Heart right ventricle (tissue), 16 donors: Measurements from ENCODE around the gene PDE11A. TPM values are rescaled to one million over a fixed set of nuclear protein-coding genes. Genes with fewer than 3 reads are reported as not detected.

Experiments used
- ATAC-seq, 8 donors: fragments of 200-7000 bp; cut with Tn5 transposase; one replicate each; pipeline ENCODE4 v1.9.1; 2020; ENCODE audit warnings: mild to moderate bottlenecking in 8 of 8, moderate library complexity in 8 of 8, moderate number of reproducible peaks in 1 of 8
- DNase-seq, 2 donors: peaks; one replicate each; pipeline ENCODE4 v3.0.0-alpha.2; 2020
- H3K27ac ChIP-seq, 10 donors: fragments of 200-600 bp; sonication (generic) in 2 of 10; one replicate each; pipeline versions ENCODE4 v1.5.0 to v1.8.0; 2020 to 2022; ENCODE audit warnings: mild to moderate bottlenecking in 3 of 10
- H3K27me3 ChIP-seq, 7 donors: fragments of 200-600 bp; one replicate each; pipeline ENCODE4 v1.8.0; 2021 to 2022; ENCODE audit warnings: mild to moderate bottlenecking in 2 of 7
- H3K36me3 ChIP-seq, 9 donors: fragments of 200-600 bp; sonication (generic) in 1 of 9; one replicate each; pipeline versions ENCODE4 v1.5.0 to v1.8.0; 2020 to 2022; ENCODE audit warnings: mild to moderate bottlenecking in 2 of 9
- H3K4me1 ChIP-seq, 9 donors: fragments of 200-600 bp; sonication (generic) in 1 of 9; one replicate each; pipeline versions ENCODE4 v1.5.0 to v1.8.0; 2020 to 2022; ENCODE audit warnings: mild to moderate bottlenecking in 4 of 9
- H3K4me3 ChIP-seq, 10 donors: fragments of 200-600 bp; sonication (generic) in 2 of 10; one replicate each; pipeline versions ENCODE4 v1.5.0 to v1.8.0; 2020 to 2022; ENCODE audit warnings: mild to moderate bottlenecking in 7 of 10, moderate library complexity in 2 of 10
- H3K9me3 ChIP-seq, 11 donors: fragments of 200-600 bp in 10 of 11; sonication (generic) in 2 of 11; one replicate each; pipeline versions ENCODE4 v1.5.0 to v1.8.0; 2013 to 2022; ENCODE audit warnings: mild to moderate bottlenecking in 2 of 11, control low read depth in 1 of 11, moderate library complexity in 1 of 11
- CTCF ChIP-seq, 9 donors: fragments of 200-600 bp; sonication (generic) in 2 of 9; IDR thresholded peaks; one replicate each; pipeline versions ENCODE4 v1.5.0 to v1.8.0; 2021 to 2022; ENCODE audit warnings: antibody characterized with exemption in 9 of 9, mild to moderate bottlenecking in 5 of 9, moderate library complexity in 1 of 9
- WGBS, 2 donors: extraction: QIAGEN DNeasy Blood & Tissue Kit; methylation state at CpG; one replicate each; pipeline ENCODE4 v1.1.7; 2013; ENCODE audit warnings: inconsistent platforms in 1 of 2; 5-methylcytosine and 5-hydroxymethylcytosine counted together
- intact Hi-C, 10 donors: fragments of 100-400 bp; cut with DNase I; formaldehyde crosslinking; loops; one replicate each; pipeline versions ENCODE4 v1.11.1 to v1.14.2; 2022
- polyA plus RNA-seq, 2 donors: library from polyadenylated mRNA; stranded (reverse); fragments of 200-250 nt; gene quantifications; one replicate each; pipeline ENCODE4 v1.2.3, GENCODE V29; 2013
- total RNA-seq, 10 donors: library from RNA; stranded (reverse); fragmentation: NEBNext Ultra II Directional in 3 of 10; extraction: Animal tissue kit (Norgen Biotek cat#: 25700) in 3 of 10; gene quantifications; one replicate each; pipeline versions ENCODE4 v1.2.1 to v1.2.4, GENCODE V29; 2021 to 2023
- donor health status: Arrhythmogenic right ventricular cardiomyopathy.
- donor health status: ischemic (EF 13 %, LVEDD 7.1; RV severe dilation, severe dysfunction).
- donor health status: healthy with polysubstance abuse.
- donor health status: DM: no; HTN: yes; CAD: no.
- donor health status: DM: no; HTN: no; CAD: no.
- donor health status: ischemic (EF 25% LVEDD 6.9; RV normal size, moderate dysfunction).
- donor health status: ischemic (EF 25% LVEDD 5.7; RV mildly dilated, moderate dysfunction).
- donor health status: healthy.
- donor health status: DM: yes; HTN: yes; CAD: no.
- donor health status: Ischemic cardiomyopathy.
- donor health status: ischemic (EF 35%, LVEDD 5.7; RV mildly dilated, moderate dysfunction).
- donor health status: nonischemic (EF 11% LVEDD 7.7; RV severe dilation, severe dysfunction).
- donor health status: DM: yes; HTN: yes; CAD: no.
- donor health status: PGD.
- donor health status: ischemic (EF 29% LVEDD 5.4; RV normal size, mild dysfunction).
- donor health status: nonischemic (EF 23%, LVEDD 6.1; RV moderate dilation, normal function).

Gene PDE11A
- total and polyA plus RNA-seq, 12 donors = 0.12 to 6.4 (median 1.1) TPM

GRCh38 chr2:177714704-177715103 is 357.9 kb downstream of the PDE11A start:
- Histone ChIP-seq H3K36me3 (no peaks in the 10 kb centered on the region), H3K4me3 (no peak overlapping the region), H3K27ac (peak overlapping the region in 1 of 10 donors; percentile 51), H3K27me3 (peaks cover 0 to 6% (median 0%) of the 10 kb centered on the region in 7 donors), H3K4me1 (peaks cover 0 to 8% (median 0%) of the 10 kb centered on the region in 9 donors), H3K9me3 (no peaks in the 10 kb centered on the region)
- WGBS, 2 donors = 25 to 41% methylated on average over 3 of the region's 3 CpGs
- TF ChIP-seq CTCF (IDR thresholded peaks at IDR 0.05) = no peak
- ATAC-seq (no peak), DNase-seq (no peak)
- intact Hi-C loops = loop anchor here in 1 of 10 donors (10.0 kb wide), 1 partner anchor 80 kb away; no protein-coding TSS in a partner anchor

- 53 to 55% methylated on average over 1 of the region's 1 CpG for WGBS, 2 donors
- TF ChIP-seq CTCF (IDR thresholded peaks at IDR 0.05) = no peak
- Histone ChIP-seq H3K36me3 (no peaks in the 10 kb centered on the region), H3K4me1 (peaks cover 0 to 17% (median 0%) of the 10 kb centered on the region in 9 donors), H3K27ac (no peak overlapping the region), H3K27me3 (peaks cover 0 to 6% (median 0%) of the 10 kb centered on the region in 7 donors), H3K4me3 (no peak overlapping the region), H3K9me3 (no peaks in the 10 kb centered on the region)
- no peak for DNase-seq
- no peak for ATAC-seq
- intact Hi-C loops = loop anchor here in 1 of 10 donors (10.0 kb wide), 1 partner anchor 78 kb away; no protein-coding TSS in a partner anchor
Observed at GRCh38 chr2:177712462-177712861, 360.1 kb downstream of the PDE11A start.

DNA sequence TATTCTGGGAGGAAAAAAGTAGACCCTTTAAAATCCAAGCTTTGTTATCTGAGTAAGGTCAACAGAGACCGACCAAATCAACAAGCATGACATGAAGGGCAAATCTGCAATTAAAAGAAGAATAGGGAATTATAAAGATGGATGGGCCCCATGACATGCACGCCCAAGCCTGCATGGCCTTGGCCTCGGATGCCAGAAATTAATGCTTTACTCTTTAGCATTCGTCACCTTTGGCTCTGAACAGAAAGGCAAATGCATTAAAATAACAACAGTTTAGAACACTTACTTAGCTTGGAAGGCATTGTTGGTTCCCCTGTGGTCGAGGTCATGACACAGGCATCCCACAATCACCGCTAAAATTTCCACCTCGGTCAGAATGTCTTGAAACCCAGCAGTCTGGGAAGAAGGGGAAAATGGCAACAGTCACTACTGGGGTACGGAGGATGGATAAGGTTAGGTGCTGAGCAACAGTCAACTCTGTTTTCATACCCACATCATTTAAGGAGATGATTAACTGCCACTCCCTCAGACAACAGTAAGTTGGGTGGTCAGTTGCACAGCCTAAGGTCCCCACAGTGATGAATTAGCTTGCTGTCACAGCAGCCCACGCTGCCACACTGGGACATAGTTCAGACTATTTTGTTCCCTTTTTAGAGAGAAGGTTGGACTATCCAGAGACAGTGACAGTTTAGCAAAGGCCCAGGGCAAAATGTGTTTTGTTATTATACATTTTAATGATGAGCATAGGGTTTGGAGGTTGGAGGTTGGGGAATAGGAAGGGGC is 360.9 kb downstream of the PDE11A start:
- ATAC-seq (no peak), DNase-seq (no peak)
- Histone ChIP-seq H3K4me1 (peaks cover 0 to 17% (median 0%) of the 10 kb centered on the region in 9 donors), H3K27me3 (peaks cover 0 to 6% (median 0%) of the 10 kb centered on the region in 7 donors), H3K9me3 (no peaks in the 10 kb centered on the region), H3K36me3 (no peaks in the 10 kb centered on the region), H3K27ac (no peak overlapping the region), H3K4me3 (no peak overlapping the region)
- intact Hi-C loops = loop anchor here in 1 of 10 donors (10.0 kb wide), 1 partner anchor 77 kb away; no protein-coding TSS in a partner anchor
- no peak for TF ChIP-seq CTCF (IDR thresholded peaks at IDR 0.05)
- 80 to 91% methylated on average over 9 of the region's 9 CpGs for WGBS, 2 donors

DNA sequence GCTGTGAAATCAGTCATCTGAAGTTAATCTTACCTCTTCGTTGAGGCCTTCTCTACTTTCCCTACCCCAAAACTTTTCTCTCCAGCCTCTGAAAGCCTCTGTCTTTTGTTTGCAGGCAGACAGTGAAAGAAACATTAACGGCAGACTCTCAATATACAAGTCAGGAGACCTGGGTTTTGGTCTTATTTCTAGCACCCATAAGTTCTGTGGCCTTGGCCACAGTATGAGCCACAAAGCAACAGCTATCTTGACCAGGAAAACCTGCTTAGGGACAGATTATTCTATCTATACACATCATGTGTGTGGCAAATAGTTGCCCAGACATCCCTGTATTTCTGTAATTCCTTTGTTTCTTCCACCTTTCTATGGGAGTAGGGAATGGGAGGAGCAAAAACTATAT is 361.7 kb downstream of the PDE11A start:
- H3K27me3 ChIP-seq = peaks cover 0 to 2% (median 0%) of the 10 kb centered on the region in 7 donors
- ATAC-seq (no peak), DNase-seq (no peak)
- peaks cover 0 to 17% (median 0%) of the 10 kb centered on the region in 9 donors for H3K4me1 ChIP-seq
- 83 to 89% methylated on average over 2 of the region's 2 CpGs for WGBS, 2 donors
- H3K27ac ChIP-seq = no peak overlapping the region
- intact Hi-C loops = loop anchor here in 1 of 10 donors (10.0 kb wide), 1 partner anchor 76 kb away; no protein-coding TSS in a partner anchor
- TF ChIP-seq CTCF (IDR thresholded peaks at IDR 0.05) = no peak
- H3K36me3 ChIP-seq = no peaks in the 10 kb centered on the region
- no peaks in the 10 kb centered on the region for H3K9me3 ChIP-seq
- no peak overlapping the region for H3K4me3 ChIP-seq
